Choroid plexus epithelial cell (primary cell): Measurements from ENCODE around the gene MOCS2.

Source experiments
- DNase-seq: peaks from one replicate; pipeline ENCODE4 v3.0.0-alpha.2; 2010; ENCODE audit warnings: low read depth
- H3K4me3 ChIP-seq: 2 replicates; pipeline ENCODE4 v1.5.1; 2011; ENCODE audit warnings: low read depth, mild to moderate bottlenecking, control low read depth, low read length, moderate library complexity
- CTCF ChIP-seq: conservative IDR thresholded peaks from 2 replicates; pipeline ENCODE4 v1.5.1; 2011; ENCODE audit warnings: low read depth, mild to moderate bottlenecking, control low read depth, inconsistent platforms, low read length, moderate library complexity

Gene MOCS2

GRCh38 chr5:53073348-53073747 is 36.2 kb downstream of the MOCS2 start:
- no peak for TF ChIP-seq CTCF
- H3K4me3 ChIP-seq = no peak overlapping the region
- no peak for DNase-seq

GRCh38 chr5:53071738-53072137 is 37.8 kb downstream of the MOCS2 start:
- no peak overlapping the region for H3K4me3 ChIP-seq
- peak; percentile 13 for DNase-seq
- TF ChIP-seq CTCF = no peak

GRCh38 chr5:53071298-53071697 is 38.3 kb downstream of the MOCS2 start:
- TF ChIP-seq CTCF = no peak
- H3K4me3 ChIP-seq = no peak overlapping the region
- DNase-seq = no peak

GRCh38 chr5:53069626-53070025 is 39.9 kb downstream of the MOCS2 start:
- no peak overlapping the region for H3K4me3 ChIP-seq
- TF ChIP-seq CTCF = no peak
- peak; percentile 96 for DNase-seq

GRCh38 chr5:53068291-53068836 is 41.2 kb downstream of the MOCS2 start:
- TF ChIP-seq CTCF = no peak
- DNase-seq = peak; percentile 12
- H3K4me3 ChIP-seq = no peak overlapping the region

- no peak for TF ChIP-seq CTCF
- peak; percentile 74 for DNase-seq
- no peak overlapping the region for H3K4me3 ChIP-seq
Measured at GRCh38 chr5:53067641-53068040, 41.9 kb downstream of the MOCS2 start.

- no peak overlapping the region for H3K4me3 ChIP-seq
- no peak for DNase-seq
Measured at GRCh38 chr5:53066088-53066487, 43.5 kb downstream of the MOCS2 start.

More at GRCh38 chr5:53066088-53066487, 43.5 kb downstream of the MOCS2 start:
- no peak for TF ChIP-seq CTCF
